ENCODE data around the gene FBXW5. TPM values are rescaled to one million over a fixed set of nuclear protein-coding genes. Genes with fewer than 3 reads are reported as not detected.

The FBXW5 gene
- total and polyA plus RNA-seq, 2 donors (not counting 3 experiments of a cell fraction or from before 2014, with no cell fraction given): 97.3 to 151 TPM

DNA sequence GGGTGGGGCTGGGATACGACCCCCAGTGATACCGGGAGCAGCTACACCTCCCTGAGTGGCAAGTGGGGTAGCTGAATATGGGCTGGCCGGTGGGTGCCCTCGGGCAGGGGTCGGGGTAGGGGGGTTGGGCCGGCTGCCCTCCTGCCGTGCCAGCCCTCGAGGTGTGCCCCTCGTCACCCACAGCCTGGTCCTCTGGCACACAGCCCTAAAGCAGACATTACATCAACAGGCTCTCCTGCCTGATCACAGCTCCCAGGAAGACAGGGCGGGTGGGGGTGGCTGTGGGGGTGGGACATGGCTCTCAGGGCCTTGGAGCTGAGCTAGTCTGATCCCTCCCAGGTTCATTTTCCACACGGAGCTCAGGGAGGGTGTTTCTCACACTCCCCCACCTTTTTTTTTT lies 23.2 kb downstream of the FBXW5 start:
- DNase-seq (ENCODE audit: low read depth, low spot score) (no peak), FAIRE-seq (no peak)
- no TSS peak for BruUV-seq (replicated peaks)
- no peaks in the 10 kb centered on the region for H4K20me1 ChIP-seq (replicated peaks; ENCODE audit: control insufficient read depth, extremely low read depth, insufficient read depth, low read length)
- intact Hi-C loops (cut with micrococcal nuclease): no loop called here
- no peaks in the 10 kb centered on the region for H3K79me2 ChIP-seq (ENCODE audit: control insufficient read depth, insufficient read depth, low read length)
- no peak overlapping the region for H2AFZ ChIP-seq (ENCODE audit: low read depth, low read length)
- dilution Hi-C loops (cut with MboI; ENCODE audit: extremely low pct_ligation_motif_present, low sequenced_read_pairs): no loop called here
- peaks cover 0 to 37% of the 10 kb centered on the region in 2 experiments for H3K36me3 ChIP-seq (ENCODE audit: control insufficient read depth in 2 of 2, extremely low read depth in 1 of 2, insufficient read depth in 2 of 2, low read length in 2 of 2)
- TF ChIP-seq EZH2 (IDR thresholded peaks at IDR 0.05; ENCODE audit: borderline replicate concordance, low read depth, low read length, severe bottlenecking) (no peak), GATA2 (IDR thresholded peaks at IDR 0.05; ENCODE audit: insufficient read depth, insufficient read length, low read depth, low read length) (no peak), JUN (IDR thresholded peaks at IDR 0.05; ENCODE audit: borderline replicate concordance, insufficient read depth, insufficient read length, low read depth) (no peak), MYC (IDR thresholded peaks at IDR 0.05; ENCODE audit: low read depth, low read length) (no peak), POLR2A (IDR thresholded peaks at IDR 0.05; ENCODE audit: low read depth, low read length) (no peak), POLR2AphosphoS5 (IDR thresholded peaks at IDR 0.05; ENCODE audit: insufficient read depth, low read depth, low read length) (no peak), FOS (IDR thresholded peaks at IDR 0.05; ENCODE audit: borderline replicate concordance, insufficient read depth, low read length) (no peak)
- TF ChIP-seq, protein P1, sequence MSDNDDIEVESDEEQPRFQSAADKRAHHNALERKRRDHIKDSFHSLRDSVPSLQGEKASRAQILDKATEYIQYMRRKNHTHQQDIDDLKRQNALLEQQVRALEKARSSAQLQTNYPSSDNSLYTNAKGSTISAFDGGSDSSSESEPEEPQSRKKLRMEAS (IDR thresholded peaks at IDR 0.05; ENCODE audit: insufficient read depth, insufficient read length): no peak
- TF ChIP-seq, protein P2, sequence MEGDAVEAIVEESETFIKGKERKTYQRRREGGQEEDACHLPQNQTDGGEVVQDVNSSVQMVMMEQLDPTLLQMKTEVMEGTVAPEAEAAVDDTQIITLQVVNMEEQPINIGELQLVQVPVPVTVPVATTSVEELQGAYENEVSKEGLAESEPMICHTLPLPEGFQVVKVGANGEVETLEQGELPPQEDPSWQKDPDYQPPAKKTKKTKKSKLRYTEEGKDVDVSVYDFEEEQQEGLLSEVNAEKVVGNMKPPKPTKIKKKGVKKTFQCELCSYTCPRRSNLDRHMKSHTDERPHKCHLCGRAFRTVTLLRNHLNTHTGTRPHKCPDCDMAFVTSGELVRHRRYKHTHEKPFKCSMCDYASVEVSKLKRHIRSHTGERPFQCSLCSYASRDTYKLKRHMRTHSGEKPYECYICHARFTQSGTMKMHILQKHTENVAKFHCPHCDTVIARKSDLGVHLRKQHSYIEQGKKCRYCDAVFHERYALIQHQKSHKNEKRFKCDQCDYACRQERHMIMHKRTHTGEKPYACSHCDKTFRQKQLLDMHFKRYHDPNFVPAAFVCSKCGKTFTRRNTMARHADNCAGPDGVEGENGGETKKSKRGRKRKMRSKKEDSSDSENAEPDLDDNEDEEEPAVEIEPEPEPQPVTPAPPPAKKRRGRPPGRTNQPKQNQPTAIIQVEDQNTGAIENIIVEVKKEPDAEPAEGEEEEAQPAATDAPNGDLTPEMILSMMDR (IDR thresholded peaks at IDR 0.05; ENCODE audit: extremely low read depth in 1 of 2, insufficient read depth in 1 of 2, low read depth in 1 of 2, low read length in 2 of 2): no peak
- H3K4me1 ChIP-seq (ENCODE audit: control insufficient read depth, extremely low read depth, insufficient read depth, low read length): no peaks in the 10 kb centered on the region
- no peak overlapping the region for H3K4me2 ChIP-seq (ENCODE audit: insufficient read depth, low read length)
- H3K4me3 ChIP-seq (replicated peaks in 1 of 3; ENCODE audit: insufficient read depth in 1 of 3, low read depth in 1 of 3, low read length in 3 of 3): no peak overlapping the region
- H3K27ac ChIP-seq (ENCODE audit: insufficient read depth, low read depth, low read length): no peak overlapping the region
- CTCF ChIA-PET: interaction anchor here (0.6 kb wide), 1 partner anchor 27 kb away, joined by 4 read pairs; no protein-coding TSS in a partner anchor
- no peaks in the 10 kb centered on the region for H3K9me3 ChIP-seq (replicated peaks; ENCODE audit: control insufficient read depth, insufficient read depth, low read length)
- H3K9me1 ChIP-seq (replicated peaks; ENCODE audit: control insufficient read depth, extremely low read depth, insufficient read depth, low read length): no peaks in the 10 kb centered on the region
- no peak overlapping the region for H3K9ac ChIP-seq (replicated peaks; ENCODE audit: extremely low read depth, insufficient read depth, low read length)
- POLR2A ChIA-PET: no interaction called here
- H3K27me3 ChIP-seq (ENCODE audit: control insufficient read depth in 2 of 2, insufficient read depth in 2 of 2, low read length in 2 of 2): no peaks in the 10 kb centered on the region

Data from endothelial cell of umbilical vein (primary cell).